Liver (tissue), 3 donors: ENCODE data around the gene DPM3.

ENCODE experiments used
- EGR1 ChIP-seq, 2 donors: IDR thresholded peaks; 2 replicates each; pipeline ENCODE4 v1.6.1; 2016 to 2018; ENCODE audit warnings: antibody characterized with exemption in 2 of 2, low read depth in 2 of 2
- FOXA1 ChIP-seq: IDR thresholded peaks from 2 replicates; pipeline ENCODE4 v1.6.1; 2016; ENCODE audit warnings: antibody characterized with exemption
- JUND ChIP-seq, 2 donors: IDR thresholded peaks; 2 replicates each; pipeline ENCODE4 v1.6.1; 2016; ENCODE audit warnings: antibody characterized with exemption in 2 of 2
- RAD21 ChIP-seq, 2 donors: IDR thresholded peaks; 2 replicates each; pipeline ENCODE4 v1.6.1; 2016; ENCODE audit warnings: antibody characterized with exemption in 2 of 2, mild to moderate bottlenecking in 2 of 2
- RXRA ChIP-seq, 2 donors: IDR thresholded peaks; 2 replicates each; pipeline ENCODE4 v1.6.1; 2017 to 2018; ENCODE audit warnings: antibody characterized with exemption in 2 of 2, mild to moderate bottlenecking in 1 of 2
- YY1 ChIP-seq: IDR thresholded peaks from 2 replicates; pipeline ENCODE4 v1.6.1; 2016; ENCODE audit warnings: antibody characterized with exemption, mild to moderate bottlenecking
- TF ChIP-seq, protein P1 (sequence below): fragments of 150-350 bp; IDR thresholded peaks from 2 replicates; pipeline ENCODE4 v1.5.1; 2017; ENCODE audit warnings: improper control_type of control experiment, low read depth, low read length; ENCODE audit not compliant: missing input control
- TF ChIP-seq, protein P2 (sequence below): IDR thresholded peaks from 2 replicates; pipeline ENCODE4 v1.6.1; 2016; ENCODE audit warnings: antibody characterized with exemption
- donor health status: healthy.
- donor health status: healthy.

DNA sequence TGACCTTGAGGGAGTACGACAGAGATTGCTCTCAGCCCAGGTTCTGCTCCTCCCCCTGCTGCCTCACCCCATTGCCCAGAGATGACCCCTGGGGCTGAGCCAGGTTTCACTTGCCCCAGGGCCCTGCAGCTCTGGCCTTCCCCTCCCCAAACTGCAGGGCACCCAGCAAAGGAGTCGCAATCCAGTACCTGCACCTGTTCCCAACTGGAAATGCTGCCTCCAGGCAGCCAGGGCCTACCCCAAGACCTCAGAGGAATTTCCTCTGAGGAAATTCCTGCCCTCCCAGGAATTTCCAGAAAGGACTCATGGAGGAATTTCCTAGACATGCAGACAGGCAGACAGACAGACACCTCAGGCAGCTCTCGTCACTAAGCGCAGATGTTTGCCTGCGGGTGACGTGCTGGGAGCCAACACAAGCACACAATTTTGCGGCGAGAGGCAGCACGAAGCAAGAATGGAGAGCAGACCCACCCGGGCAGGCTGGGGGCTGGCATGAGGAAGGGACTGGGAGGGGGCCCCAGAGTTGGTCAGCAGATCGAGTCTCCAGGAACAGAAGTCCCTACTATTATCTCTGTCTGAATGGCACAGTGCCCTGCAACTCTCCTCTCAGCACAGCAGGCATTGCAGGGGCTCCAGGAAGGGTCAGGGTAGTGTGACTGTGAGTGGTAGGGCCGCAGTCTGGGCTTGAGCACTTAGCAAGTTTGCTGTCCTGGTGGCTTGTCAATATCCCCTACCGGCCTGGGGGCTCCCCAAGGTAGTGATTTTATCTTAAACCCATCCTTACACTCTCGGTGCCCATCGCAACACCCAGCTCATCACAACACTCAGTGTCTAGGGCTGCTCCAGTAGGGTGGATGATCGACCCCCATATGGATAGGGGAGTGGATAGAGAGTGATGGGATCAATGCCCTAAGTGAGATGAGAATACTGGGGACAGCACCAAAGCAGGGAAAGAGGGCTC is 15.5 kb downstream of the DPM3 start:
- TF ChIP-seq FOXA1 (no peak), RXRA (IDR thresholded peaks at IDR 0.05) (peak; percentile 91 to 96), RAD21 (IDR thresholded peaks at IDR 0.05) (peak in 1 of 2 donors; percentile 62), EGR1 (IDR thresholded peaks at IDR 0.05; ENCODE audit: low read depth in 2 of 2) (no peak), YY1 (peak; percentile 64), JUND (IDR thresholded peaks at IDR 0.05) (no peak)
- TF ChIP-seq, protein P1, sequence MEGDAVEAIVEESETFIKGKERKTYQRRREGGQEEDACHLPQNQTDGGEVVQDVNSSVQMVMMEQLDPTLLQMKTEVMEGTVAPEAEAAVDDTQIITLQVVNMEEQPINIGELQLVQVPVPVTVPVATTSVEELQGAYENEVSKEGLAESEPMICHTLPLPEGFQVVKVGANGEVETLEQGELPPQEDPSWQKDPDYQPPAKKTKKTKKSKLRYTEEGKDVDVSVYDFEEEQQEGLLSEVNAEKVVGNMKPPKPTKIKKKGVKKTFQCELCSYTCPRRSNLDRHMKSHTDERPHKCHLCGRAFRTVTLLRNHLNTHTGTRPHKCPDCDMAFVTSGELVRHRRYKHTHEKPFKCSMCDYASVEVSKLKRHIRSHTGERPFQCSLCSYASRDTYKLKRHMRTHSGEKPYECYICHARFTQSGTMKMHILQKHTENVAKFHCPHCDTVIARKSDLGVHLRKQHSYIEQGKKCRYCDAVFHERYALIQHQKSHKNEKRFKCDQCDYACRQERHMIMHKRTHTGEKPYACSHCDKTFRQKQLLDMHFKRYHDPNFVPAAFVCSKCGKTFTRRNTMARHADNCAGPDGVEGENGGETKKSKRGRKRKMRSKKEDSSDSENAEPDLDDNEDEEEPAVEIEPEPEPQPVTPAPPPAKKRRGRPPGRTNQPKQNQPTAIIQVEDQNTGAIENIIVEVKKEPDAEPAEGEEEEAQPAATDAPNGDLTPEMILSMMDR: no peak
- TF ChIP-seq, protein P2, sequence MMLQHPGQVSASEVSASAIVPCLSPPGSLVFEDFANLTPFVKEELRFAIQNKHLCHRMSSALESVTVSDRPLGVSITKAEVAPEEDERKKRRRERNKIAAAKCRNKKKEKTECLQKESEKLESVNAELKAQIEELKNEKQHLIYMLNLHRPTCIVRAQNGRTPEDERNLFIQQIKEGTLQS: no peak
